Activated naive CD4-positive, alpha-beta T cell treated with anti-CD3 and anti-CD28 coated beads, Interleukin-2, amount 50 U/mL, for 72 hours (primary cell): ENCODE data around the gene MEIOSIN. TPM values are rescaled to one million over a fixed set of nuclear protein-coding genes. Genes with fewer than 3 reads are reported as not detected.

ENCODE experiments used
- ATAC-seq, 2 donors: fragments of 150-1000 bp; cut with Tn5 transposase; 2 replicates each; pipeline ENCODE4 v1.10.0; 2021; ENCODE audit warnings: mild to moderate bottlenecking in 2 of 2, moderate library complexity in 2 of 2
- DNase-seq, 2 donors: peaks; one replicate each; pipeline ENCODE4 v3.0.0; 2021 to 2022; ENCODE audit warnings: low spot score in 2 of 2
- H3K27ac Mint-ChIP-seq, 2 donors: one replicate each; pipeline ENCODE4 v1.8.0; 2022; ENCODE audit warnings: mild to moderate bottlenecking in 2 of 2, mixed read lengths in 2 of 2
- H3K36me3 Mint-ChIP-seq, 2 donors: one replicate each; pipeline ENCODE4 v1.8.0; 2022; ENCODE audit warnings: mixed read lengths in 2 of 2
- H3K9me3 Mint-ChIP-seq, 2 donors: one replicate each; pipeline ENCODE4 v1.8.0; 2022; ENCODE audit warnings: mixed read lengths in 2 of 2
- total RNA-seq, 2 donors: library from RNA; stranded (reverse); gene quantifications; one replicate each; pipeline ENCODE4 v1.2.3, GENCODE V29; 2022

Gene MEIOSIN
- total RNA-seq, 2 donors from 2014 or later = 0.48 TPM; not detected in 1

DNA sequence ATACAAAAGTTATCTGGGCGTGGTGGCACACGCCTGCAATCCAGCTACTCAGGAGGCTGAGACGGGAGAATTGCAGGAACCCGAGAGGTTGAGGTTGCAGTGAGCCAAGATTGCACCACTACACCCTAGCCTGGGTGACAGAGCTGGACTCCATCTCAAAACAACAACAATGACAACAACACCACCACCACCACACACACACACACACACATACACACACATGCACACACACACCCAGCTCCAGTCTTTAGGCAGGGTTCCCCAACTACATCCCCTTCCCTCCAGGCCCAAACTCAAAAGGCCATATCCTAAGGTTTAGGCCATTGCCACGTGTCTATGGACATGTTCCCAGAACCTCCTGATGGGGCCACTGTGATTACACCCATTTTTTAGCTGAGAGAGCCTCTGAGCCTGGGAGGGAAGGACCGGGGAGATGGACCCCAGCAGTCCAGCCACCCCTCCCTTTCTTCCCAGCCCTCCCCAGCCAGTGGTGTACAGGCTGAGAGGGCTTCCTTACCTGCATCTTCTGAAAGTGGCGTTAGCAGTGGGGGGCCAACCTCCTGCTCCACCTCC, 68.5 kb downstream of the MEIOSIN start:
- ATAC-seq = no peak
- no peak for DNase-seq
- Mint-ChIP-seq H3K36me3 (no peaks in the 10 kb centered on the region), H3K9me3 (no peaks in the 10 kb centered on the region), H3K27ac (peak overlapping the region in 1 of 2 donors; percentile 83)

DNA sequence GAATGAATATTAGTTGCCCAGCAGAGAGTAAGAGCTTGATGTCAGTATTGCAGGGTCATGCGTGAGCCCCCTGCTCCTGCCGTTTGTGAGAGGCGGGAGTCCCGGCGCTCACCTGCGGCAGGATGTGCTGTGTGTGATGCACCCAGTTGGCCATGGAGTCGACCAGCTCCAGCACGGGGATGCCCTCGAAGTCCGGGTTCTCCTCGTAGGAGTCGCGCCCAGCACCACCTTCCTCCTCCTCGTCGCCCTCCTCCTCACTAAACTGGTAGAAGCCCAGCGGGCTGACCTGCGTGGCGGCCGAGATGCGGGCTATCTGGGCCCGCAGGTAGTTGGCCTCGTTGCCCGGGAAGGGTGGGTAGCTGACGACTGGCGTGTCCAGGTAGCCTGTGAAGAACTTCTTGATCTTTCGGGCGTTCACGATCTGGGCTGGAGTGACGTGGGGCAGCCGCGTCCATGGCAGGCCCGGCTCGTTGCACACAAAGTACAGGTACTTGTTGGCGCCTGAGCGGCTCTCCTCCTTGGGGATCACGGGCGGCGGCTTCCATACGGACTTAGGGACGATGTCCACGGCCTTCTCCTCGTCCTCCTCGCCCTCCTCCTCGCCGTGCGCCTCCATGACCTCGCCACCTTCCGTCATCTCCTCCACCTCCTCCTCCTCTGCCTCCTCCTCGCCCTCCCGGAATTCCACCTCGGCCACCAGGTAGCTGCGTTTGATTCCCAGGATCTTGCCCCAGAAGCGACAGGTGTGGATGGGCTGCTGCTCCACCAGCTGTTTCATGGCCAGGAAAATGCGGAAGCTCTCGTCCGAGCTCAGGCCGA, 71.1 kb downstream of the MEIOSIN start:
- Mint-ChIP-seq H3K27ac (no peak overlapping the region), H3K36me3 (no peaks in the 10 kb centered on the region), H3K9me3 (no peaks in the 10 kb centered on the region)
- DNase-seq (no peak), ATAC-seq (no peak)

DNA sequence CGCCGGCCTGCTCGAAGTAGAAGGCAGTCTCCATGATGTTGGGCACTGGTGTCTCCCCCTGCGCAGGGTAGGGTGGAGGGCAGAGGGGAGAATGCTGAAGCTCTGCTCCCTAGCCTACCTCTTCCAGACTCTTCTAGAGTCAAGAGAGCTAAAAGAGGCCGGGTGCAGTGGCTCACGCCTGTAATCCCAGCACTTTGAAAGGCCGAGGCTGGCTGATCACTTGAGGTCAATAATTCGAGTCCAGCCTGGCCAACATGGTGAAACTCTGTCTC, 71.7 kb downstream of the MEIOSIN start:
- no peak overlapping the region for H3K27ac Mint-ChIP-seq
- DNase-seq = no peak

DNA sequence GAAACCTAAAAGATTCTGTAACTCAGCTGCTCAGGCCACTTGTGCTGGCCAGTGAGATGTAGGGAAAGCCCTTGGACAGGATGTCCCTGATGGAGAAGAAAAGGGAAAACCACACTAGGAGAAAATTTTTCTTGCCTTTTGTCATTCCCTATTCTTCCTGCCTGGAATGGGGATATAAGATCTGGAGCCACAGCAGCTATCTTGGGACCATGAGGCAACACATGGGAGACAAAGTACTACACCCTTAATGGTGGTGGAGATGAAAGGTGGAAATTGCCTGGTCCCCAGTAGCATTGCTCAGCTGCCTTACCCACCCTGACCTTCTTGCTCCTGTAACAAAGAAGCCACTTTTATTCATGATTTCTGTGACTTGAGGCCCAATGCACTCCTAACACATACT, 72.5 kb downstream of the MEIOSIN start:
- no peak for DNase-seq
- Mint-ChIP-seq H3K27ac (no peak overlapping the region), H3K9me3 (no peaks in the 10 kb centered on the region), H3K36me3 (no peaks in the 10 kb centered on the region)
- ATAC-seq = no peak

More for the DNA sequence above, 71.7 kb downstream of the MEIOSIN start:
- no peak for ATAC-seq
- H3K36me3 Mint-ChIP-seq = no peaks in the 10 kb centered on the region
- no peaks in the 10 kb centered on the region for H3K9me3 Mint-ChIP-seq

DNA sequence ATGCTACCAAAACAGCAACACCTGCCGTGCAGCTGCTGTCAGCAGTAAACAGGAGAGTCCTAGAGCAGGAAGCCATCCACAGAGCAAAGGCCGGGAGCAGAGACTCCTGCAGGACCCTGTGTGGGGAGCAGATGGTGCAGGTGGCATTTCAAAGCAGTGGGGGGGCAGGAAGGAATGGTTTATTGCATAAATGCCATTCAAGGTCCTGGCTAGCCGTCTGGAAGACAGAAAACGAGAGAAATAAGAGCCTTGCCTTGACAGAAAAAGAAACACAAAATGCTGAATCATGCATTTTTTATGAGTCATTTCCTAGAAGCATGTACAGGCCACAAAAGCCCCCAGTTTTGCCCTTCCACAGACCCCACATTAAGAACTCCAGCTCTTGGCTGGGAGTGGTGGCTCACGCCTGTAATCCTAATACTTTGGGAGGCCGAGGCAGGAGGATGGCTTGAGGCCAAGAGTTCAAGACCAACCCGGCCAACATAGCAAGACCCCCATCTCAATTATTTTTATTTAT, 76.5 kb downstream of the MEIOSIN start:
- Mint-ChIP-seq H3K36me3 (no peaks in the 10 kb centered on the region), H3K9me3 (no peaks in the 10 kb centered on the region), H3K27ac (peak overlapping the region in 1 of 2 donors; percentile 76)
- ATAC-seq = peak in 1 of 2 donors; percentile 47
- DNase-seq = no peak

DNA sequence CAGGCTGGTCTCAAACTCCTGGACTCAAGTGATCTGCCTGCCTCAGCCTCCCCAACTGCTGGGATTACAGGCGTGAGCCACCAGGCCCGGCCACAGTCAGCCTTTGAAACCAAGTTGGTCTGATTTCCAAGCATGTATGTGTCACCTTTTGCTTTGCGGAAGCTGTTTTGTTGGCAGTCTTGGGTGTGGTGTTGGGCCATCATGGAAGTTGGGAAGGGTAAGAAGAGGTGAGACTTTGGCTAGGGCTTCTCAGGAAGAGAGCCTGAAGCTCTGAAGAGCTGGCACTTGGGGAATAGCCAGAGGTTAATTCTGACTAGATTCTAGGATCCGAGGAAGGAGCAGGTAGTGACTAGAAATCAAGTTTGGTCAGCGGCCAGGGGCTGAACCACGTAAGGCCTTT, 79.1 kb downstream of the MEIOSIN start:
- no peaks in the 10 kb centered on the region for H3K9me3 Mint-ChIP-seq
- DNase-seq (no peak), ATAC-seq (no peak)
- no peaks in the 10 kb centered on the region for H3K36me3 Mint-ChIP-seq
- H3K27ac Mint-ChIP-seq = no peak overlapping the region

Other genes with a start within 250 kb of the MEIOSIN start
- 1 to 10 TPM; 3.2 to 5.1 TPM for gene RTN2, start 236.4 kb upstream of the MEIOSIN start, total RNA-seq
- 1 to 10 TPM; 1.5 to 7.4 TPM for gene PPM1N, start 235.0 kb upstream of the MEIOSIN start, total RNA-seq
- 100 to 1,000 TPM in 1 of 2 donors, 10 to 100 TPM in 1; 76.8 to 156 TPM for gene VASP, start 226.0 kb upstream of the MEIOSIN start, total RNA-seq
- gene OPA3, start 148.6 kb upstream of the MEIOSIN start, total RNA-seq = 10 to 100 TPM; 16.6 to 16.7 TPM
- under 1 TPM in 1 of 2 donors, not detected in 1; 0.09 TPM for gene GPR4, start 131.2 kb upstream of the MEIOSIN start, total RNA-seq
- 100 to 1,000 TPM; 142 to 161 TPM for gene EML2, start 94.0 kb upstream of the MEIOSIN start, total RNA-seq
- 10 to 100 TPM in 1 of 2 donors, 1 to 10 TPM in 1; 7.0 to 15.7 TPM for gene GIPR, start 65.2 kb upstream of the MEIOSIN start, total RNA-seq
- gene SNRPD2, start 41.5 kb upstream of the MEIOSIN start, total RNA-seq = 100 to 1,000 TPM; 755 to 839 TPM
- gene QPCTL, start 40.8 kb upstream of the MEIOSIN start, total RNA-seq = 10 to 100 TPM; 21.0 to 30.6 TPM
- 10 to 100 TPM; 40.1 to 47.9 TPM for gene FBXO46, start 2.5 kb upstream of the MEIOSIN start, total RNA-seq
- 1 to 10 TPM; 2.7 to 4.3 TPM for gene SIX5, start 35.8 kb downstream of the MEIOSIN start, total RNA-seq
- 10 to 100 TPM; 11.1 to 13.8 TPM for gene DMPK, start 49.1 kb downstream of the MEIOSIN start, total RNA-seq
- 10 to 100 TPM; 20.4 to 20.5 TPM for gene DMWD, start 59.4 kb downstream of the MEIOSIN start, total RNA-seq
- under 1 TPM; 0.14 to 0.39 TPM for gene RSPH6A, start 81.9 kb downstream of the MEIOSIN start, total RNA-seq
- 100 to 1,000 TPM in 1 of 2 donors, 10 to 100 TPM in 1; 85.8 to 118 TPM for gene SYMPK, start 129.7 kb downstream of the MEIOSIN start, total RNA-seq
- 1 to 10 TPM in 1 of 2 donors, under 1 TPM in 1; 0.46 to 1.3 TPM for gene FOXA3, start 130.9 kb downstream of the MEIOSIN start, total RNA-seq
- 10 to 100 TPM; 14.9 to 15.6 TPM for gene IRF2BP1, start 152.7 kb downstream of the MEIOSIN start, total RNA-seq
- gene MYPOP, start 169.2 kb downstream of the MEIOSIN start, total RNA-seq = 1 to 10 TPM; 8.3 to 9.1 TPM
- gene NANOS2, start 181.3 kb downstream of the MEIOSIN start, total RNA-seq = not detected
- under 1 TPM in 1 of 2 donors, not detected in 1; 0.08 TPM for gene NOVA2, start 240.4 kb downstream of the MEIOSIN start, total RNA-seq